ENCODE data around the gene SMARCAL1. TPM values are rescaled to one million over a fixed set of nuclear protein-coding genes. Genes with fewer than 3 reads are reported as not detected.

The SMARCAL1 gene
- total and polyA plus RNA-seq, 12 donors = 8.2 to 28.9 (median 21.1) TPM

GRCh38 chr2:216491793-216492596 is 79.7 kb downstream of the SMARCAL1 start:
- 83 to 90% (median 86%) methylated on average over 9 of the region's 9 CpGs for WGBS, 4 donors
- Histone ChIP-seq H3K4me1 (replicated peaks in 1 of 2) (peaks cover 6 to 16% of the 10 kb centered on the region in 2 donors), H3K36me3 (replicated peaks in 1 of 2) (no peaks in the 10 kb centered on the region), H3K4me3 (no peak overlapping the region), H3K9me3 (replicated peaks in 1 of 3) (no peaks in the 10 kb centered on the region), H3K27me3 (no peaks in the 10 kb centered on the region), H3K27ac (no peak overlapping the region)
- intact Hi-C loops (cut with DNase I) = no loop called here
- no peak for DNase-seq
- TF ChIP-seq CTCF (IDR thresholded peaks at IDR 0.05) (no peak), POLR2A (IDR thresholded peaks at IDR 0.05) (no peak)

GRCh38 chr2:216492597-216493333 is 80.5 kb downstream of the SMARCAL1 start:
- intact Hi-C loops (cut with DNase I) = no loop called here
- no peak overlapping the region for H3K27ac ChIP-seq
- no peaks in the 10 kb centered on the region for H3K36me3 ChIP-seq (replicated peaks in 1 of 2)
- H3K4me1 ChIP-seq (replicated peaks in 1 of 2) = peaks cover 9 to 21% of the 10 kb centered on the region in 2 donors
- no peaks in the 10 kb centered on the region for H3K9me3 ChIP-seq (replicated peaks in 1 of 3)
- H3K27me3 ChIP-seq = no peaks in the 10 kb centered on the region
- 74 to 82% (median 80%) methylated on average over 5 to 6 of the region's 6 CpGs for WGBS, 4 donors
- no peak overlapping the region for H3K4me3 ChIP-seq
- DNase-seq = no peak
- no peak for TF ChIP-seq POLR2A (IDR thresholded peaks at IDR 0.05)
- TF ChIP-seq CTCF (IDR thresholded peaks at IDR 0.05) = no peak

- H3K4me3 ChIP-seq = no peak overlapping the region
Observed at GRCh38 chr2:216493334-216493685, 81.0 kb downstream of the SMARCAL1 start.

More at GRCh38 chr2:216493334-216493685, 81.0 kb downstream of the SMARCAL1 start:
- no peak overlapping the region for H3K27ac ChIP-seq
- DNase-seq = no peak
- no peaks in the 10 kb centered on the region for H3K27me3 ChIP-seq
- TF ChIP-seq POLR2A (IDR thresholded peaks at IDR 0.05) (no peak), CTCF (IDR thresholded peaks at IDR 0.05) (no peak)
- no peaks in the 10 kb centered on the region for H3K36me3 ChIP-seq (replicated peaks in 1 of 2)
- H3K4me1 ChIP-seq (replicated peaks in 1 of 2) = peaks cover 12 to 27% of the 10 kb centered on the region in 2 donors
- H3K9me3 ChIP-seq (replicated peaks in 1 of 3) = no peaks in the 10 kb centered on the region
- 95 to 100% (median 99%) methylated on average over 1 of the region's 1 CpG for WGBS, 4 donors
- intact Hi-C loops (cut with DNase I) = no loop called here
